H1 (cell line): ENCODE data around the gene NOTUM. TPM values are rescaled to one million over a fixed set of nuclear protein-coding genes. Genes with fewer than 3 reads are reported as not detected.

Experiments
- CTBP2 ChIP-seq: IDR thresholded peaks from 2 replicates; pipeline ENCODE4 v1.7.0; 2011; ENCODE audit warnings: borderline replicate concordance, mild to moderate bottlenecking, moderate library complexity, mixed read lengths, low read length; ENCODE audit not compliant: insufficient read depth, insufficient read length
- CTCF ChIP-seq, 3 experiments: IDR thresholded peaks; 1 replicate in 2 of 3; 2 replicates in 1 of 3; pipeline versions ENCODE4 v1.5.1 to v1.6.1; 2011; ENCODE audit warnings: low read length in 3 of 3, mild to moderate bottlenecking in 3 of 3, inconsistent platforms in 2 of 3, low read depth in 1 of 3, moderate library complexity in 1 of 3; ENCODE audit not compliant: insufficient read depth in 1 of 3; ENCODE audit errors: control extremely low read depth in 1 of 3
- GABPA ChIP-seq: IDR thresholded peaks from 2 replicates; pipeline ENCODE4 v1.6.1; 2011; ENCODE audit warnings: mild to moderate bottlenecking, low read length, moderate library complexity, borderline replicate concordance; ENCODE audit not compliant: insufficient read depth
- SP1 ChIP-seq: IDR thresholded peaks from 2 replicates; pipeline ENCODE4 v1.6.1; 2011; ENCODE audit warnings: low read depth, low read length
- polyA plus RNA-seq, 7 experiments: library from polyadenylated mRNA; depleted of rRNA in 3 of 7; stranded (reverse) in 5 of 7; unstranded in 2 of 7; fragments of >200 nt in 5 of 7; fragments of 200-250 nt in 2 of 7; gene quantifications; 1 replicate in 5 of 7; 2 replicates in 1 of 7; 4 replicates in 1 of 7; pipeline versions ENCODE4 v1.2.1 to v1.2.3, GENCODE V29; 2011 to 2013; ENCODE audit warnings: missing spikeins in 2 of 7, mixed read lengths in 2 of 7
- total RNA-seq: library from RNA; stranded (reverse); fragmentation: NEBNext Ultra II Directional; extraction: Animal tissue kit (Norgen Biotek cat#: 25700); gene quantifications from 2 replicates; pipeline ENCODE4 v1.2.1, GENCODE V29; 2021

The NOTUM gene
- total and polyA plus RNA-seq, 2 of the 8 experiments (the other 6 are each of a cell fraction or from before 2014, with no cell fraction given), result 0.45 to 0.76 TPM

DNA sequence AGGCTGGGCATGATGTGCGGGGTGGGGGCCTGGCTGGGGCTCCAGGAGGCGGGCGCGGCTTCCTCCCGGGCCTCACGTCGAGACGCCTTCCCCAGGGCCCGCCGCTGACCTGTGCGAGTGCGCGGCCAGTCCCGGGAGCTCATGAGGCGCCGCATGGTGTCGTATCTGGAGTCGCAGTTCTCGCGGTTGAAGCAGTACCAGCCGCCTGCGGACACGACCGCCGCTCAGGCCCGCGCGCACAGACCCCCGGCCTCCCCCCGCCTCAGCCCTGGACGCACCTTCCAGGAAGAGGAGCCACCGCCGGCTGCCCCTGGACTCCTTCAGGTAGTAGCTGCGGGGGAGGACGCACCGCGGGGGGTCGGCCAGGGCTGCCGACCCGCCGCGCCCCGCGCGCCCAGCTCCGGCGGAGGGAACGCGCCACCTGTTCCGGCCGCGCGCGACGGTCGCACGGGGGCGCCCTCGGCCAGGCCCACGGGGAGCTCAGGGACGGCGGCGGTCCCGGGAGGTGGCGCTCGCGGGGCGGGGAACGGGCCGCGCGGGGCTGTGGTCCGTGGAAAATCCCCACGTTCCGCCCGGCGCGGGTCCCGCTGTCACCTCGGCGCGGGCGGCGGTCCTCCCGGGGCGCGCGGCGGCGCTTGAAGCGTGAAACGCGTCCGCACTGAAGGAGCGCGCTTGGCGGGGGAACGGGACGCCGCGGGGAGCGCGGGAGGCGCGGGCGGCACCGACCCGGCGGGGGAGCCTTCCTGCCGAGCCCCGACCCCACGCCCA is 1.4 kb downstream of the NOTUM start (continued):
- TF ChIP-seq CTCF (IDR thresholded peaks at IDR 0.05; ENCODE audit: control extremely low read depth in 1 of 3, insufficient read depth in 1 of 3, low read depth in 1 of 3, low read length in 3 of 3), result peak; percentile 51 to 98 (median 75)
- TF ChIP-seq CTBP2, result peak; percentile 16
- no peak for TF ChIP-seq SP1
- 0 out of 2 replicates have a peak, but pooled peaks have one; percentile 31 for TF ChIP-seq GABPA
- TF ChIP-seq, all 59 proteins: peak for 8
